Umbilical cord (tissue), 2 donors: Measurements from ENCODE around the gene EYA2. TPM values are rescaled to one million over a fixed set of nuclear protein-coding genes. Genes with fewer than 3 reads are reported as not detected.
A peak's percentile ranks its signal among the peaks of the same experiment; 100 is the strongest.

Experiments used
- DNase-seq: peaks from one replicate; pipeline ENCODE4 v3.0.0-alpha.2; 2015; ENCODE audit warnings: low spot score
- total RNA-seq: library from RNA; depleted of rRNA; stranded (reverse); fragments of >200 nt; gene quantifications from one replicate; pipeline ENCODE4 v1.2.3, GENCODE V29; 2014; ENCODE audit warnings: low replicate concordance; ENCODE audit not compliant: insufficient read depth

The EYA2 gene
- total RNA-seq, 1 donor from 2014 or later = 2.2 TPM

DNA sequence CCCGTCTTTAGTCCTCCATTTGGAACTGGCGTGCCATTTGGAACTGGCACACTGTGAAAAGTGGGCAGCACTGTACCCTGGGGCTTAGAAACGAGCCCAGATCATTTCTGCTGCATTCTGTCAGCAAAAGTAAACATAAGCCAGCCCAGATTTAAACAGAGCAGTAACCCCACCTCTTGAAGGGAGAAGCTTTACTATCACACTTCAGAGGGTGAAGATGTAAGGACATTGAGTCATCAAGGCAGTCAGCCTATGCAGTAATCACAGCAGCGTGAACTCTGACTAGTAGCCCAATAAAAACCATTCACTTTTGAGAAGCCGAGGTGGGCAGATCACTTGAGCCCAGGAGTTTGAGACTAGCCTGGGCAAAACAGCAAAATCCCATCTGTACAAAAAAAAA is 216.9 kb downstream of the EYA2 start:
- no peak for DNase-seq

DNA sequence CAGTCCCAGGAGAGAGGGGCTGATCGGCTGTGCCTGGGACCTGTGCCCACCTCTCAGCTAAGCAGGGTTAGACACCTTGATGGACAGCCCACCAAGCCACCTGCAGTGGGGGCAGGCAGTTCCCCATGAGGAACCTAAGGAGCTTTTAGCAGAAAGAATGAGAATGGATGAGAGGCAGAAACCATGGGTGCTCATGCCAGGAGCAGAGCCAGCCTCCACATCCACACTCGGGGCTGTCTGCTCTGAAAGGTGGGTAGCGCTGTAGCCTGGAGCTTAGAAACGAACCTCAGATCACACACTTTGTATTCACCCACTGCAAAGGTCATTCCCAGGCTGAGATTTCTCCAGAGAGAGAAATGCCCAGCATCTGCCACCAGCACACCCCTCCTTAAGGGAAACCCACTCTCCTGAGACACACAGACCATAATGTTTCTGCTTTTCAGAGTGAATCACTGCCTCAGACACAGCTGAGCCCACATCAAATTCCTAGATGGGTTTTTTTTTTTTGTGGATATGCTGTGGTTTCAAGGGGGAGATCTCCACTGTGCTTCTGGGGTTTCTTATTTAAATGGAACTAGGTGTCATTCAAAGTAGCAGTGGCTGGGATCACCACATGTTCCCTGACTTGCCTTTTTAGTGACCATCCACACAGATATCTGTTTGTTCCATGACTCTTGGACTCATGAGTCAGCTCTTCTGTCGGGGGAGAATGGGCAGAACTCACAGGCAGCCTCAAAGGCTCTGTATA is 218.9 kb downstream of the EYA2 start:
- no peak for DNase-seq

DNA sequence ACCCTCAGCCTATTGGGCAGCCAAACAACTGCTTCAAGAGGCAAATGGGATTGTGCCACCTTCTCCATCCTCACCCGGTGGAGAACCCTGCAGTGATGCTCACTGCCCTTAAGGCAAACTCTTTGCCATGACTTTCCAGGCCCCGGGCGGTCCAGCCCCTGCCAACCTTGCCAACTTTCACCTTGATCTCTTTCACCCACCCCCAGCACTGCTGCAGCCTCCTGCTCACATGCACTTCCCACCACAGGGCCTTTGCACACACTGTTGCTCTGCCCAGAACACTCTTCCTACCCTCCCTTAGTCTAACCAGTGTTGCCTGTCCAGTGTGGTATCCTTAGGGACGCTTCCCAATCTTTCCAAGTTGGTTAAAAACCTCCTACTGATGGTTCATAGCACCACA is 221.1 kb downstream of the EYA2 start:
- no peak for DNase-seq

DNA sequence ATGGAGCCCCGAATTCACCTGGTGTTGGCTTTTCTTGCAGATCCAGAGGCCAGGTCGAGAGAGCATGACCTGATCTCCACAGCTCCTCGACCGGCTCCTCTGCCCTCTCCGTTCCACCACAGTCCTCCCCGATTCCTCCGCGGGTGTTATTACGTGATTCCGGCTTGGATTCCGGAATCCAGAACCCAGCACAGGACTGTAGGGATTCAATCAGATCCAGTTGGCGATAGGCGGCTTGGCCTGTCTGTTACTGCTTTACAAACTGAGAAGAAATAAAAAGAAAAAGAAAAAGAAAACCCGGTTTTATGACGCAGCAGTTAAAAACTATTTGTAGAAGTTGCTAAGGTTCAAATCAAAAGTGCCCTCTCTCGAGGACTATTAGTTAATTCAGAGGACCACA is 222.7 kb downstream of the EYA2 start:
- DNase-seq = no peak

DNA sequence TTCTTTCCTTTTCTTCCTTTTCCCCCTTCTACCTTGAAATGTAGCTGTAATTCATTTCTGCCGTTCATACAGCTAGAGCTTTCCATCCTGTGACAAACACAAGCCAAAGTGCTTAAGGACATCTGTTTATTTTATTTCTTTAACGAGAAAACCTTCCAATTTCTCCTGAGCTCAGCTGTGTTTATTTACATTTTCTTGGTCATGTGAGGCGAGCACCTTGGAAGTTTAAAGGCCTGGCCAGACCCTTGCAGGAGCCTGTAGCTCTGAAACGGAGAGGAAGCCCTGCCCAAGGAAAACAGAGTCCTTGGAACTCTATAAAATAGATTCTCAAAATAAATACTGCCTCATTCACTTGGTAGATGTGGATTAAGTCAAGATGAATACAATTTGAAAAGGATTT is 223.1 kb downstream of the EYA2 start:
- no peak for DNase-seq

DNA sequence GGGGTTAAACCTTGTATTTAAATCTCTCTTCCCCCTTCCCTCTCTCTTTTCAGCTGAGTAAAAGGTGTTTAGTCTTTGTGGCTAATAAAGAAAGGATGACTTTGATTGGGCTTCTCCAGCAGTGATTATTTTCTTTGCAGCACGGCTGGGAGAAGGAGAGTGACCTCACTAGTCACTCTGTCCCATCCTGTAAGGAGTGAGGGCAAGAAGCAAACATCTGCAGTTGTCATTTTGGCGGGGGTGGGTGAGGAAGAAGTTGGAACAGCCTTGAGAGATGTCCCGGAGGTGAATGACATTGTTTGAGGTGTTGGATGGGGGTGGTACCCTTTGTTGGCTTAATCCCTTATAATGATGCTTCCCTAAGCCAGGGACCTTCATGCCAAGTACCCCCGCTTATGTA is 223.6 kb downstream of the EYA2 start:
- DNase-seq = no peak

DNA sequence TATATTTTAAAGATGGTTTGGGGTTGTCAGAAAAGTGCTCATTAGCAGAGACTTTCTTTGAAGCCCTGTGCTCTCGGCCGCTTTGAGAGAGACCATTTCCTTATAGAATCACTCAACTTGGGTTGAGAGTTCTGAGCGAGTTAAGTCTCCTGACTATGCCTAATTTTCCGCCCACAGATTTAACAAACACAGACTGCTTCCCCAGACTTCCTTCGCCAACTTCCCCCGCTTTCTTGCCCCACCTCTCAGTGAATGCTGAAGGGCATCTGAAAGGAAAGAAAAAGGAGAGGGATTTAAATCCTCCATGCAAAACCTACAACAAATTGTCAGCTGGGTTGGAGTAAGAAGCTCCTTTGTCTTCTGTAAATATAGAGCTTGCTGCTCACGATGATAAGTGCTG is 224.0 kb downstream of the EYA2 start:
- DNase-seq = no peak

DNA sequence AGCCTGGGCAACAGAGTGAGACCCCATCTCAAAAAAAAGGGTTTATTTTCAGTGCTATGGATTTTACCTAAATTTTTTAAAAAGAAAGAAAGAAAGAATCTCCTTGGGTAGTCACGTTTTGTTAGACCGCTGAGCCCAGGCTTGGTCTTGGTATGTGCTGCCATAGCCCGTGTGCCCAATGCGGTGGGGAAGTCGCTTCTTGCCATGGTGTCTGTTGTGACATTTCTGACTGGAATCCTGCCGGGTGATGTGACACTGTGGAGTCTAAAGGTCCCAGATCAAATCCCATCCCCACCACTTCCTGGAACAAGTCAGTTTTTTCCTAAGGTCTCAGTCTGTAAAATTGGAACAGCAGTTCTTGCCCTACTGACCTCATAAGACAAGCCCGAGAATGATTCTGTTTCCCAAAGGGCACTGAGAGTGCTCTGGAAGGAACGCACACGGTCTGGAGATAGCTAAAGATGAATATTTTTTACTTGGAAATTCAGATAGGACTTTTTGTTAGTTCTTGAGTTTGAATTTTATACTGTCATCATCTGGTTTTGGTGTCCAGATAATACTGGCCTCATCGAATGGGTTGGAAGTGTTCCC is 225.8 kb downstream of the EYA2 start:
- DNase-seq = no peak

DNA sequence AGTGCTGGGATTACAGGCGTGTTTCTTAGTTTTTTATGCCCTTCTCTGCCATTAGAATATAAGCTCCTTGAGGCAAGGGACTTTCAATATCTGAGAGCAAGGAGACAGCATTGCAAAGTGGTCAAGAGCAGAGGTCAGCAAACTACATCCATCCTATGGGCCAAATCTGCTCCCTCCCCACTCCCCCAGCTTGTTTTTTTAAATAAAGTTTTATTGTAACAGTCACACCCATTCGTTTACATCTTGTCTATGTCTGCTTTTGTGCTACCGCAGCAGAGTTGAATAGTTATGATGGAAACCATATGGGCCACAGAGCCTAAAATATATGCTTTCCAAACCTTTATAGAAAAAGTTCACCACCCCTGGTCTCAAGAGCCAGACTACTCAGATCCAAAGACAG is 227.9 kb downstream of the EYA2 start:
- DNase-seq = no peak

DNA sequence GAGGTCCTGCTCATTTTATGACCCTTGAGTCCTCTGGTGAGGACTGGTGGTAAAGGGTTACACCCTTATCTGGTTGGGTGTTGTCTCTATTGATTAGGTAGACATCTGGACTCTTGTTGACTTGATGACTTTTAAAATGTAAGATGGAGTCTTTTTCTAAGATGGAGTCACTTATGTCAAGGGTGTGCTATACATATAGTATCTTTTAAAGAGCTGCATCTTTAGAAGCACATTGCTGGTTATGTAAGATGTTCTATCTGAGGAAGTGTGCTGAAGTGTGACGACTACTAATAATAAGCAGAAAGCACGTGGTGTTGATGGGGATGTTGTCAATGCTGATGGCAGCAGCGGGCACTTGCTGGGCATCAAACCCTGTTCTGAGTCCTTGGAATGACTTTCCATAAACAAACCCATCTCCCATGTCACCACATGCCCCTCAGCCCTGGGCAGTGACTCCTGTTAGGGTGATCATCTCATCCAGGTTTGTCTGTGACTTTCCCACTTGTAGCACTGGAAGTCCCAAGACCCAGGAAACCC is 229.6 kb downstream of the EYA2 start:
- DNase-seq = no peak

DNA sequence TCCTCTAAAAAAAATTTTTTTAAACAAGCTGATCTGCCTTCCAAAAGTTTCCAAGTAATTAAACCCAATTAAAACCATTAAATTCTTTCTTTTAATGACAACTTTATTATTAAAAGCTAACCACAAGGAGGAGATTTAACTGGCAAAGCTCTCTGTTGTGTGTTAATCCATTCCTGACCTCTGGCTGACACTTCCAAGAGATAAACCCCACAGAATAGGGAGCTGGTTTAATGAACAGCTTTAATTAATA is 230.8 kb downstream of the EYA2 start:
- DNase-seq = no peak

DNA sequence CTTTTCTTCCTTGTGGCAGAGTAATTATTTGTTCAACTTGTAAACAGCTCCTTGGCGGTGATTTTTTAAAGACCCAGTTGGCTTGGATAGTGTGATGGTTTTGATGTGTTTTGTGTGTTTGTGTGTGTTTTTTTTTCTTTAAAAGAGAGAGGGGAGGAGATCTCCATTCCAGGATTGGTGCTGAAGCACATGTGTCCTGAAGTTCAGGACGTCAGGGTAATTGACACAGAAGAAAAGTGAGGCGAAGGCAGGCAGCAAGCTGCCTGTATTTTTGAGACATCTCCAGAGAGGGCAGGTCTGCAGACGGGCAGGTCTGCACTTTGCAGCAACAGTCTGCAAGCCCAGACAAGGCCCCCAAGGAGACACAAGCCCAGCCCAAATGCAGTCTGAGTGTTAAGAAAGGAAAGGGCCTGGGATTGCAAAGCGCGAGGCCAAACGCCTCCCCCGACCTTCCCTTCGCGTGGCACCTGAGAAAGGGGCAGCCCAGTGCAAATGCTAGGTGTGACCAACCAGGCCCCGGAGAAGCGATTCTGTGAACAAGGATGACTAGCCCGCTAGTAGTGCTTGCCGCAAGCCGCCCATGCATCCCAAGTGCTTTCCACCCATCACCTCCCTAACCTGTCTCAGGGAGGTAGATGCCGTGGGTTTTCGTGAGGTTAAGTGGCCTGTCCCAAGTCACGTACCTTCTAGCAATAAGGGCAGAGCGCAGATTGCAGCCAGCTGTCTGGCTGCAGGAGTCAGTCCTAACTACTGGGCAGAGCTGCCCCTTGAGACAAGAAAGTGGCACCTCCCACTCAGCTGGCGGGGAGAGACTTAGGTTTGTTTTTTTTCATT is 231.3 kb downstream of the EYA2 start:
- peak; percentile 64 for DNase-seq

DNA sequence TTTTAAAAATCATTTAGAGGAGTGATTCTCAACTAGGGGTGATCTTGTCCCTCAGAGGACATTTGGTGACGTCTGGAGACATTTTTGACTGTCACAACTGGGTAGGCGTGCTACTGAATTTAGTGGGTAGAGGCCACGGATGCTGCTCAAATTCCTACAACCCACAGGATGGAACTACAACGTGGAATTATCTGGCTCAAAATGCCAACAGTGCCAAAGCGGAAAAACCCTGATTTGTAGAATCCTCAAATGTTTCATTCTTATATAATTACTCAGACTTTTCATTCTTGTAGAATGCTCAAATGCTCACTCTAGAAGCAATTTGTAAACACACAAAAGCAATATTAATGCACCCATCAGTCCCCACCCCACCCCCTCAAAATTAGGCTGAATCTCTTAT is 232.1 kb downstream of the EYA2 start:
- DNase-seq = peak; percentile 48

DNA sequence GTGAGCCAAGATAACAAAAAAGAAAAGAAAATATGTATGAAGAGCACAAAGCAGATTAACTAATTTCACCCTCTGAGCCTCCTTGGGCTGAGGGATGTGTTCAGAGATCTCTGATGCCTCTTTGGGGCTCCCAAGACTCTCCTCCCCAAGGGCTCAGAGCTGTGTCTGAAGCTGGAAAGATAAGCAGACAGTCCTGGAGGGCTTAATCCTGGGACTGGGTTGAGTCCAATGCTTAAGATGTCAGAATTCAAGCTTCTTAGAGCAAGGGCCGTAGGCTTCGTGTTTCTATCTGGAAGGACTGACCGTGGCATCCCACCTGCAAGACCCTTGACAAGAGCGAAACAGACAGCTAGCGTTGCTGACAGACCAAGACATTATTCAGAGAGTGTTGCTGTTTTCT is 232.9 kb downstream of the EYA2 start:
- peak; percentile 87 for DNase-seq

DNA sequence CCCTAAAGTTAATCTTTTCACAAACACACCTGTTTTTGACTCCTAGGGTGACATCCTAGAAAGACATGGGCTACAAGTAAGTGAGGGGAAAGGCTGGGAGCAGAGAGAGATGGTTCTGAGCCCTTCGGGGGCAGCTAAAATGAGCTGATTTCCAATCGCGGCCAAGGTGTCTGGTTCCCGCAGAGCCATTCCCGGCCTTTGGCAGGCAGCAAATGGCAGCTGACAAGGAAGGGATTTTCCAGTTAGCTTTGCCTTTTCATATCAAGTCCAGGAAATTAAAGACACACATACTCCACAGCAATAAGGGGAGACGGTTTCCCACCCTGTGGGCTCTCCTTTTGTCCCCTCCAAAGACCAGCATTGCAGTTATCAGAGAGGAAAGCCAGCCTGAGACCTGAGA is 233.4 kb downstream of the EYA2 start:
- peak; percentile 50 for DNase-seq

DNA sequence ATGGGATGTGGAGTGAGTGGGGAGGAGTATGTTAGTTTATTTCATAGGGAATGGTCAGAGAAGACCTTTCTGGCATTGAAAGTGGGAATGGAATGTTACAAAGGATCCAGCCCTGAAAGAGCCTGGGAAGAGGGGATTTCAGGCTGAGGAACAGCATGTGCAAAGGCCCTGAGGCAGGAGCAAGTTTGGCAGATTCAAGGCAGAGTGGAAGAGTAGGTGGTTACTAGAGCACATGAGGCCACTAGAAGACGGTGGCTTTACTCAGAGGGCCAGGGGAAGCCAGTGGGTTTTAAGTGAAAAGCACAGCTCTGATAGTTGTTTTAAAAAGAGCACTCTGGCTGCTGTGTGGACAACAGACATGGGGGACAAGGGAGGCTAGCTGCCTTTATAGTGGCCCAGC is 234.7 kb downstream of the EYA2 start:
- DNase-seq = no peak

DNA sequence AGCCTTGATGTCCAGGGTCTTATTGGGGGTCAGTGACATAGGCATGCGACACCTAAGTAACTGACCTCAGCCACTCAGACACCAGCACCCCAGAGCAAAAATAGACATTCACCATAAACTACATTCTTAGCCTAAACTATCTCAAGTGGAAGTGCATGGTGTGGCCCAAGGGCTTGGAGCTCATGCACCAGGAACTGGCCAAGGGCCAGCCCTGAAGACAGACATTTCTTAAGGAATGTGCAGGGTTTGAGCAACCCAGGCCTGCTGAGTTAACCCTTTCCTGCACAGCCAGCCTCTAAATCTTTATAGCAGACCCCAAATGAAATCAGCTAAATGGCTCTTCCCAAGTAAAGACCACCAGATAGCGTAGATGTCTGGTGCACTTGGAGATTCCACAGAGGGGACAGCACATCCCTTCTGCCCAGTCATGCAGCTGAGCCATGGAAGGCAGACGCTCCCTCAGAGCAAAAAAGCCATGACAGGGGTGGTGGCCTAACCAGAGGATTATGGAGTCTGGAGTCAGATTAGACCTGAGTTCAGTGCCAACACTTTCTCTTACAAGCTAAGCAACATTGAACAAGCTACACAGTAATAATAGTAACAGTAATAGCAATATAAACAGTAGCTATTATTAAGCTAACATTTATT is 239.3 kb downstream of the EYA2 start:
- peak; percentile 87 for DNase-seq

DNA sequence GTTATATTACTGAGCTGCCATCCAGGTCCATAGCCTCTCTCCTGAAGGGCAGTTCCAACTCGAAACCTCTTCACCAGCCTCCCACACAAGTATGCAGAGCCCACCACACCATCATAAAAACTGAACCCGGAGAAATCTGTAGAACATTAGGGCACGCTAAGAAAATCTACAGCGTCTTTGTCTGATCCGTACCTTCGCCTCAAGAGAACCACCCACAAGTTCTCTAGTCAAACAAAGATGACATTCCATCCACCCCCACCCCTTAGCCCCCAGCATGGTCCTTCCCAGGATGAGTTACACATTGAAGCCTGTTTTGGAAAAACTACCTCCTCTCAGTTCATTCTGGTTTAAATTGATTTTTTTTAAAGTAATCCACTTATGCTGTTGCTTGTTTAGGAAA is 242.1 kb downstream of the EYA2 start:
- no peak for DNase-seq

DNA sequence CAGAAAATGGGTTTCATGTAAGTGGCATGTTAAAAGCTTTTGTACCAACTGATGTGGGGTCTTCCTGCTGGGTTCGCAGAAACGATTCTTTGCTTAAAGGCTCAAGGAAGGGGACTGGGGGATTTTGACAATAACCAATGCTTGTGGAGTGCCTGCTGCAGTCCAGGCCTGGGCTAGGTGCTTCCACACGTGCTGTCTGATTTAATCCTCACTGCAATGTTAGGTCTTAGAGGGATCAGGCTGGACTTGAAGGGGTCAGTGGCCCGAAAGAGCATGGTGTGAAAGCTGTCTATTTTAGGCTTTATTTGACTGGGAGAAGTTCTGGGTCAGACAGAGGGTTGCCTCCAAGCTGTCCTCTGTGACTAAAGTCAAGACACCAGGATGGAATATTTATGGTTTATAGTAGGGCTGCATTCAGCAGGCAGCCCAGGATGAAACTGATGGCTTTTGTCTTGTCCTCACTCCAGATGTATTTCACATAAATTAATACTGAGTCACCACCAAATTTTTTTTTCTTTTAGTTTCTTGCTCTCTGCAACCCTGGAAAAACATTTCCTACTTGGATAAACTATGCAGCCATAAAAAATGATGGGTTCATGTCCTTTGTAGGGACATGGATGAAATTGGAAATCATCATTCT is 242.7 kb downstream of the EYA2 start:
- DNase-seq = no peak

DNA sequence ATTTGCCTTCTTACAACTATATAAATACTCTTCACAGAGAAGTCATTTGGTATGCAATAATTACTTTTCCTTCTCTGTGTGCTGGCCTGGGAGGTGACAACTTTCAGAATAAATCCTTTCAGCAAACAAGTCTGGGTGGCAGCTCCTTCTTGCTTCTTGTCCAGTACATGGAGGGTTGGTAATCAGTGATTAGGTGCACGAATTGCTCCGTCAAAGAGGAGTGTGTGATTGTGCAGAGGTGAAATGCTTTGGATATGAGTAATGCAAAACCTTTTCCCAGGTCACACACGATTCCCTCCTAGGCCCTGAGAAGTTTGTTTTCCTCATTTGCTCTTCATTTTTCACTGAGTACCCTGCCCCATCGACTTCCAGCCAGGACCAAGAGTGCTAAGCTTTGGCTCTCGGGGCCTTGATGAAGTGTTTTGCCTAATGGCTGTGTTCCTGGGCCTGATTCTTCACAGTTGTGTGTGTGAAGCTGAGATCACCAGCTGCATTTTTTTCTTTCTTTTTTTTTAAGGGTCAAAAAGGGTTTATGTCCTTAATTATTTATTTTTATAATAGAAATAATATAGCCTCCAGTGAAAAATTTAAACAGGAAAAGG is 245.4 kb downstream of the EYA2 start:
- DNase-seq = no peak

DNA sequence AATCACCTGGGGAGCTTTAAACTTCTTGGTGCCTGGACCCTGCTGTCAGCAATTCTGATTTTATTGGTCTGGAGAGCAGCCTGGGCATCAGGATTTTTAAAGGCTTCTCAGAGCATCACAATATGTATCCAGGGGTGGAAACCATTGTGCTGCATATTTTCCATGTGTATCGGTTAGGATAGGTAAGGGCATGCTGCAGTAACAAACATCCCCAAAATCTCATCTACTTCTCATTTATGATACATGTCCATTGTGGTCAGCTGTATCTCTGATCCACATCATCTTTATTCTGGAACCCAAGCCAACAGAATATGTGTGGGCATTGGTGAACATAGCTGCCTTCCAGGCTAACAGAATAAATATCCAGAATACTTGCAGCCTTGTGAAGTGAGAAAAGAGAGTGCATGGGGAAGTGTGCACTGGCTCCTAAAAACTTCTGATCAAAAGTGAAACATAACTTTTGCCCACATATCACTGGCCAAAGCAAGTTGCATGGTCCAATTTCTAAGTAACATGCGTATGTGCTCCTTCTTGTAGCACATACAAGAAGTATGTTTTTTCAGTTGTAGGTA is 246.8 kb downstream of the EYA2 start:
- no peak for DNase-seq
